ENCODE results near the gene MPPED2. TPM values are rescaled to one million over a fixed set of nuclear protein-coding genes. Genes with fewer than 3 reads are reported as not detected.

MPPED2 gene
- polyA plus RNA-seq, 6 donors from 2014 or later = 0.47 to 3.1 (median 2.5) TPM

GRCh38 chr11:30505603-30506002, 80.5 kb downstream of the MPPED2 start:
- Mint-ChIP-seq H3K27ac (peak overlapping the region in 1 of 6 donors; percentile 45), H3K36me3 (no peaks in the 10 kb centered on the region), H3K4me1 (no peaks in the 10 kb centered on the region), H3K4me3 (no peak overlapping the region), H3K27me3 (no peaks in the 10 kb centered on the region), H3K9me3 (no peaks in the 10 kb centered on the region)
- no peak for ATAC-seq (ENCODE audit: low read depth in 2 of 2)
- DNase-seq = no peak

DNA sequence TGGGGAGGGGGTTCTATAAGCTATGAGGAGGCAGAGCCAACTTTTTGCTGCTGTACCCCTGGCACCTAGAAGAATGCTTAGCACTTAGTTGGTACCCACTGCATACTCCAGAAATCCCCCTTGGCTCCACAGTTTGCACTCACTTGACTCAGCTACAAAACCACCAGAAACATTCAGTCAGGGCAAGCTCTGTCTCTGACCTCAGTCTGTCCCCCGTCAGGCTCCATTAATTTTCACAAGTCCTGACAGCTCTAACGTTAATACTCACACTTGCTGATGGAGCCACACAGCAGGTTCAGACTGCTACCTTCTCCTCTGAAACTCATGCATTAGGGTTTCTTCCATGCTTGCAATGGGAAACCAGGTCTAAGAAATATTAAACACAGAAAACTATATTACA, 81.7 kb downstream of the MPPED2 start:
- Mint-ChIP-seq H3K9me3 (peaks cover 0 to 5% (median 0%) of the 10 kb centered on the region in 7 donors), H3K27ac (no peak overlapping the region), H3K4me1 (no peaks in the 10 kb centered on the region), H3K27me3 (no peaks in the 10 kb centered on the region), H3K4me3 (no peak overlapping the region), H3K36me3 (no peaks in the 10 kb centered on the region)
- ATAC-seq (ENCODE audit: low read depth in 2 of 2) (no peak), DNase-seq (no peak)

DNA sequence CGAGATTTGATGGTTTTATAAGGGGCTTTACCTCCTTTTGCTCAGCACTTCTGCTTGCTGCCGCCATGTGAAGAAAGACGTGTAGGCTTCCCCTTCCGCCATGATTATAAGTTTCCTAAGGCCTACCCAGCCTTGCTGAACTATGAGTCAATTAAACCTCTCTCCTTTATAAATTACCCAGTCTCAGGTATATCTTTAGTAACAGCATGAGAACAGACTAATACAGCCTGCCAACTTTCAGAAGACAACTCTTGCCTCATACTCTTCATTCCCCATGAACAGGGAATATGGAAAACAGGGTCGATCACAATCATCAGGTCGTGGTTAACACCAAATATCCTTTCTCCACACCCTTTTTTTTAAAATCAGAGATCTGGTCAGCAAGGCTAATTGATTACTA, 83.0 kb downstream of the MPPED2 start:
- no peaks in the 10 kb centered on the region for H3K4me1 Mint-ChIP-seq
- H3K4me3 Mint-ChIP-seq = no peak overlapping the region
- no peak for ATAC-seq (ENCODE audit: low read depth in 2 of 2)
- H3K27me3 Mint-ChIP-seq = no peaks in the 10 kb centered on the region
- peak overlapping the region in 1 of 6 donors; percentile 7 for H3K27ac Mint-ChIP-seq
- peaks cover 0 to 5% (median 0%) of the 10 kb centered on the region in 7 donors for H3K9me3 Mint-ChIP-seq
- H3K36me3 Mint-ChIP-seq = no peaks in the 10 kb centered on the region
- DNase-seq = no peak

- H3K4me1 Mint-ChIP-seq = no peaks in the 10 kb centered on the region
- no peaks in the 10 kb centered on the region for H3K36me3 Mint-ChIP-seq
- no peak overlapping the region for H3K27ac Mint-ChIP-seq
- no peak overlapping the region for H3K4me3 Mint-ChIP-seq
- DNase-seq (no peak), ATAC-seq (ENCODE audit: low read depth in 2 of 2) (no peak)
- H3K9me3 Mint-ChIP-seq = peaks cover 0 to 5% (median 0%) of the 10 kb centered on the region in 7 donors
- H3K27me3 Mint-ChIP-seq = no peaks in the 10 kb centered on the region
These were observed 83.8 kb downstream of the MPPED2 start for GRCh38 chr11:30502305-30502704.

GRCh38 chr11:30501744-30502143, 84.4 kb downstream of the MPPED2 start:
- no peak overlapping the region for H3K4me3 Mint-ChIP-seq
- no peak overlapping the region for H3K27ac Mint-ChIP-seq
- ATAC-seq (ENCODE audit: low read depth in 2 of 2) (no peak), DNase-seq (no peak)
- H3K36me3 Mint-ChIP-seq = no peaks in the 10 kb centered on the region
- H3K9me3 Mint-ChIP-seq = peaks cover 0 to 5% (median 0%) of the 10 kb centered on the region in 7 donors
- no peaks in the 10 kb centered on the region for H3K4me1 Mint-ChIP-seq
- H3K27me3 Mint-ChIP-seq = no peaks in the 10 kb centered on the region

DNA sequence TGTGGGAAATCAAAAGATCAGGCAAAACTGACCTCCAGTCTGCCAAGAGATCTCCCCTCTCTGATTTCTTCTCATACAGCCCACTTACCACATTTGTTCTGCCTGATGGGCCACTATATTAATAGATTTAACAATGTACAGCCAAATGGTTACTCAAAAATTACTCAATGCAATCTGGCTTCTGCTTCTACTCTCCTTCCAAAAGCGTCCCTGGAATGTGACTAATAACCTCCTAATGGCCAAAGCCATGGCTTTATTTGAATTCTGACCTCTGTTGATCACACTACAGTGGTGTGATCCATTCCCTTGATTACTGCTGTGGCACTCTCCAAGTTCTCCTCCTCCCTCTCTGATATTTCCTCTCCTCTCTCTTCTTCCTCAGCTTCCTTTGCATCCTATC, 86.2 kb downstream of the MPPED2 start:
- Mint-ChIP-seq H3K36me3 (no peaks in the 10 kb centered on the region), H3K9me3 (peaks cover 0 to 5% (median 0%) of the 10 kb centered on the region in 7 donors), H3K4me3 (no peak overlapping the region), H3K27ac (no peak overlapping the region), H3K4me1 (no peaks in the 10 kb centered on the region), H3K27me3 (no peaks in the 10 kb centered on the region)
- ATAC-seq (ENCODE audit: low read depth in 2 of 2) (no peak), DNase-seq (no peak)

GRCh38 chr11:30497600-30497999, 88.6 kb downstream of the MPPED2 start:
- H3K4me3 Mint-ChIP-seq = no peak overlapping the region
- H3K27ac Mint-ChIP-seq = no peak overlapping the region
- H3K9me3 Mint-ChIP-seq = peaks cover 0 to 5% (median 0%) of the 10 kb centered on the region in 7 donors
- no peak for ATAC-seq (ENCODE audit: low read depth in 2 of 2)
- no peaks in the 10 kb centered on the region for H3K4me1 Mint-ChIP-seq
- H3K36me3 Mint-ChIP-seq = no peaks in the 10 kb centered on the region
- no peaks in the 10 kb centered on the region for H3K27me3 Mint-ChIP-seq
- no peak for DNase-seq

GRCh38 chr11:30496935-30497334, 89.2 kb downstream of the MPPED2 start:
- Mint-ChIP-seq H3K27me3 (no peaks in the 10 kb centered on the region), H3K9me3 (peaks cover 0 to 5% (median 0%) of the 10 kb centered on the region in 7 donors), H3K4me1 (no peaks in the 10 kb centered on the region), H3K27ac (peak overlapping the region in 1 of 6 donors; percentile 39), H3K4me3 (no peak overlapping the region), H3K36me3 (no peaks in the 10 kb centered on the region)
- DNase-seq = no peak
- ATAC-seq (ENCODE audit: low read depth in 2 of 2) = no peak

GRCh38 chr11:30495437-30495836, 90.7 kb downstream of the MPPED2 start:
- H3K27me3 Mint-ChIP-seq = no peaks in the 10 kb centered on the region
- H3K4me1 Mint-ChIP-seq = no peaks in the 10 kb centered on the region
- no peak overlapping the region for H3K4me3 Mint-ChIP-seq
- no peak overlapping the region for H3K27ac Mint-ChIP-seq
- ATAC-seq (ENCODE audit: low read depth in 2 of 2) (no peak), DNase-seq (no peak)
- peaks cover 0 to 5% (median 0%) of the 10 kb centered on the region in 7 donors for H3K9me3 Mint-ChIP-seq
- no peaks in the 10 kb centered on the region for H3K36me3 Mint-ChIP-seq

GRCh38 chr11:30489511-30489910, 96.6 kb downstream of the MPPED2 start:
- no peak overlapping the region for H3K4me3 Mint-ChIP-seq

GRCh38 chr11:30489076-30489475, 97.1 kb downstream of the MPPED2 start:
- Mint-ChIP-seq H3K27me3 (no peaks in the 10 kb centered on the region), H3K9me3 (no peaks in the 10 kb centered on the region), H3K4me1 (no peaks in the 10 kb centered on the region), H3K27ac (no peak overlapping the region), H3K36me3 (no peaks in the 10 kb centered on the region), H3K4me3 (no peak overlapping the region)
- no peak for ATAC-seq (ENCODE audit: low read depth in 2 of 2)
- DNase-seq = no peak

More at GRCh38 chr11:30489511-30489910, 96.6 kb downstream of the MPPED2 start:
- Mint-ChIP-seq H3K4me1 (no peaks in the 10 kb centered on the region), H3K27ac (no peak overlapping the region), H3K36me3 (no peaks in the 10 kb centered on the region), H3K27me3 (no peaks in the 10 kb centered on the region), H3K9me3 (no peaks in the 10 kb centered on the region)
- ATAC-seq (ENCODE audit: low read depth in 2 of 2) (no peak), DNase-seq (no peak)

DNA sequence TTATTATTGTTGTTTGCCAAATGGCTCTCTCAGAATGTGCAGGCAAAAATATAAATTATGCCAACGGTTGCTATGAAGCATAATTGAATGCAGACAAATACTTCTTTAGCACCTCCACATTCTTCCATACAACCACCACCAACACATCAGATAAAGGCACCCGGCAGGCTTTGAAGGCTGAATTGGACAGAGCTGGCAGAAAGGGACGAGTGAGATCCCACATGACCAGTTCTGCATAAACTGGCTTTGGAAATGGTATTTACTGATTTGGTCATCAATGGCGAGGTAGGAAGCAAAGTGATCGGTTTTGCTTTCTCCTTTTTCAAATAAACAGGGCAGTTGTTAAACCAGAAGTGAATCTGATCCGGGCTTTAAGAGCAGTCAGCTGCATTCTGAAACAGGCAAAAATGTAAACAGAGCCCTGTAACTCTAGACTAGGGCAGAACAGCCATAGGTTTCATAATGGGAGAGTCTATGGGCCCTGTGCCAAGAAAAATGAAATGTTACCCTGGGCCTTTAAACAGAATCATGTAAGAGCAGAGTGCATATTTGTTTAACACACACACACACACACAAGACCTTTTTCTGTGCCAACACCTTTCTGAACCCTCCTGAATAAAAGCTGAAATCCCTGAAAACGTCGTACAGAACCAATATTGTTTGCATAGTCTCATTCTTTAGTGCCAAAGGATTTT, 97.7 kb downstream of the MPPED2 start:
- no peaks in the 10 kb centered on the region for H3K4me1 Mint-ChIP-seq
- no peaks in the 10 kb centered on the region for H3K36me3 Mint-ChIP-seq
- no peak for DNase-seq
- no peak overlapping the region for H3K4me3 Mint-ChIP-seq
- no peak for ATAC-seq (ENCODE audit: low read depth in 2 of 2)
- no peaks in the 10 kb centered on the region for H3K27me3 Mint-ChIP-seq
- no peak overlapping the region for H3K27ac Mint-ChIP-seq
- H3K9me3 Mint-ChIP-seq = no peaks in the 10 kb centered on the region

DNA sequence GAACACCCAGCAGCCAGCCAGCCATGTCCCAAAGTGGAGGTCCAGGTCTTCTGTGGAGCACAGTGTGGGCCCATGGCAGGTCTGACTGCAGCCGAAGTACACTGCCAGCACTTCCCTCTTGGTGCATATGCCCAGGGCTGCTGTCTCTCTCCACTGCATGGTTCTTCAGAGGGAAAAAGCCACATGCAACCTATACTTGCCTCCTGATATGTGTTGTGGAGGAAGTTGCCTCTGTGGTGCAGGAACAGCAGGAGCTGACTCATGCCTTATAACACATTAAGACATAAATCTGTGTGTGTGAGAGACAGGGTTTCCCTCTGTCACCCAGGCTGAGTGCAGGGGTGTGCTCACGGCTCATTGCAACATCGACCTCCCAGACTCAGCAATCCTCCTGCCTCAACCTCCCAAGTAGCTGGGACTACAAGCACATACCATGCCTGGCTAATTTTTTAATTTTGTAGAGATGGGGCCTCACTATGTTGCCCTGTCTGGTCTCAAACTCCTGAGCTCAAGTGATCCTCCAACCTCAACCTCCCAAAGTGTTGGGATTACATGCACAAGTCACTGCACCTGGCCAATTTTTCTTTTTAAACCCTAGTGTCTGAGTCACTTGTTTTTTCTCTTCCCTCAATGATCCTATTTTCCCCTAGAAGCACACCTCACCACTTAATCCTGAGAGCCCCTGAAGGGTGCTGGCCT, 98.8 kb downstream of the MPPED2 start:
- Mint-ChIP-seq H3K4me1 (no peaks in the 10 kb centered on the region), H3K4me3 (peak overlapping the region in 1 of 8 donors; percentile 11), H3K36me3 (no peaks in the 10 kb centered on the region), H3K27ac (no peak overlapping the region), H3K27me3 (no peaks in the 10 kb centered on the region), H3K9me3 (no peaks in the 10 kb centered on the region)
- DNase-seq = no peak
- ATAC-seq (ENCODE audit: low read depth in 2 of 2) = no peak

- DNase-seq = no peak
- Mint-ChIP-seq H3K4me3 (no peak overlapping the region), H3K27me3 (no peaks in the 10 kb centered on the region), H3K4me1 (no peaks in the 10 kb centered on the region), H3K9me3 (no peaks in the 10 kb centered on the region), H3K27ac (no peak overlapping the region), H3K36me3 (no peaks in the 10 kb centered on the region)
- no peak for ATAC-seq (ENCODE audit: low read depth in 2 of 2)
These were observed 100.4 kb downstream of the MPPED2 start for GRCh38 chr11:30485756-30486155.

Data from naive B cell (primary cell).